ENCODE data around the gene CPT1A.

GRCh38 chr11:68766786-68767185 is 74.9 kb downstream of the CPT1A start:
- TF ChIP-seq CTCF (IDR thresholded peaks at IDR 0.05) (no peak), POLR2A (IDR thresholded peaks at IDR 0.05) (no peak), EP300 (IDR thresholded peaks at IDR 0.05) (no peak)

Data from sigmoid colon (tissue), 4 donors.